ENCODE results near the gene ALKBH5. TPM values are rescaled to one million over a fixed set of nuclear protein-coding genes. Genes with fewer than 3 reads are reported as not detected.

ALKBH5 gene
- total RNA-seq, 1 donor from 2014 or later = 108 TPM

DNA sequence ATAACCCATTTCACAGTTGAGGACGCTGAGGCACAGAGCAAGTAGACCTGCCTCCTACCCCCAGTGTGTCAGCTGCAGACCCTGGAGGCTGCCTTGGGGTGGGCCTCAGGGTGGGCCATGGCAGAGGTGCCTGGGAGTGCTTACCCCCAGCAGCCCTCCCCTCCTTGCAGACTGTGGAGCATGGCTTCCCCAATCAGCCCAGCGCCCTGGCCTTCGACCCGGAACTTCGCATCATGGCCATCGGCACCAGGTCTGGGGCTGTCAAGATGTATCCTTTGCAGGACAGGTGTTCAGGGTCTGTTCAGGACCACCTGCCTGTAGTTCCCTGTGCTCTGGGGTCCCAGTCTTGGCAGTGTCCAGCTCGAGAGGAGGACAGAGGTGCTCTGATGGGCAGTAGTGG is 46.1 kb downstream of the ALKBH5 start:
- TF ChIP-seq CTCF (IDR thresholded peaks at IDR 0.05) = no peak
- DNase-seq (ENCODE audit: low spot score) = no peak
- Mint-ChIP-seq H3K36me3 (ENCODE audit: low read depth) (peaks cover under 1% of the 10 kb centered on the region), H3K27me3 (ENCODE audit: low read depth) (no peaks in the 10 kb centered on the region), H3K4me3 (ENCODE audit: unreplicated experiment) (no peak overlapping the region), H3K9me3 (ENCODE audit: low read depth) (no peaks in the 10 kb centered on the region), H3K27ac (ENCODE audit: unreplicated experiment) (no peak overlapping the region), H3K4me1 (ENCODE audit: low read depth) (peaks cover 26% of the 10 kb centered on the region)

GRCh38 chr17:18230288-18231141 is 46.9 kb downstream of the ALKBH5 start:
- no peak for TF ChIP-seq CTCF (IDR thresholded peaks at IDR 0.05)
- peaks cover 30% of the 10 kb centered on the region for H3K4me1 Mint-ChIP-seq (ENCODE audit: low read depth)
- peaks cover 5% of the 10 kb centered on the region for H3K36me3 Mint-ChIP-seq (ENCODE audit: low read depth)
- no peak overlapping the region for H3K27ac Mint-ChIP-seq (ENCODE audit: unreplicated experiment)
- H3K27me3 Mint-ChIP-seq (ENCODE audit: low read depth) = no peaks in the 10 kb centered on the region
- H3K4me3 Mint-ChIP-seq (ENCODE audit: unreplicated experiment) = no peak overlapping the region
- DNase-seq (ENCODE audit: low spot score) = peak; percentile 87
- H3K9me3 Mint-ChIP-seq (ENCODE audit: low read depth) = no peaks in the 10 kb centered on the region

DNA sequence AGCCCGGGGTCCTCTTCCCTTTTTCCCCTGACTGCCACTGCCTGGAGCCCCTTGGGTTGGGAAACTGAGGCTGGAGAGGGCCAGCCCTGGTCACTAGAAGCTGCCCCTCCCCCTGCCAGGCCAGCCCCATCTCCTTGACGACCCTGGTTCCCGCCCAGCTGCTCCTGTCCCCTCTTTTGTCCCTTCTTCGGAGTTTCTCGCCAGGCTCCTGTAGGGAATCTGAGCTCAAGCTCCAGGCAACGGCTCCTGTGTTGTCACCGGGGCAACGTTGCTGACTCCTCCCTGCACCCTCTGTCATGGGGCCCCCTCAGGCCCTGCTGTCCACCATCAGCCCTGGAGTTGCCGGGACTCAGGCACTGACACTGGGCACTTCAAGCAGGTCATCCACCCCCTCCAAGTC is 47.5 kb downstream of the ALKBH5 start:
- no peak overlapping the region for H3K4me3 Mint-ChIP-seq (ENCODE audit: unreplicated experiment)
- peak; percentile 68 for DNase-seq (ENCODE audit: low spot score)
- H3K27ac Mint-ChIP-seq (ENCODE audit: unreplicated experiment) = peak overlapping the region; percentile 45
- H3K27me3 Mint-ChIP-seq (ENCODE audit: low read depth) = no peaks in the 10 kb centered on the region
- TF ChIP-seq CTCF (IDR thresholded peaks at IDR 0.05) = no peak
- H3K9me3 Mint-ChIP-seq (ENCODE audit: low read depth) = no peaks in the 10 kb centered on the region
- peaks cover 36% of the 10 kb centered on the region for H3K4me1 Mint-ChIP-seq (ENCODE audit: low read depth)
- H3K36me3 Mint-ChIP-seq (ENCODE audit: low read depth) = peaks cover 5% of the 10 kb centered on the region

GRCh38 chr17:18233803-18234518 is 50.3 kb downstream of the ALKBH5 start:
- no peak overlapping the region for H3K4me3 Mint-ChIP-seq (ENCODE audit: unreplicated experiment)

More at GRCh38 chr17:18233803-18234518, 50.3 kb downstream of the ALKBH5 start:
- TF ChIP-seq CTCF (IDR thresholded peaks at IDR 0.05) = no peak
- H3K9me3 Mint-ChIP-seq (ENCODE audit: low read depth) = no peaks in the 10 kb centered on the region
- peaks cover 17% of the 10 kb centered on the region for H3K4me1 Mint-ChIP-seq (ENCODE audit: low read depth)
- peaks cover 7% of the 10 kb centered on the region for H3K36me3 Mint-ChIP-seq (ENCODE audit: low read depth)
- DNase-seq (ENCODE audit: low spot score) = peak; percentile 85
- no peak overlapping the region for H3K27ac Mint-ChIP-seq (ENCODE audit: unreplicated experiment)
- H3K27me3 Mint-ChIP-seq (ENCODE audit: low read depth) = no peaks in the 10 kb centered on the region

All from chondrocyte (in vitro differentiated cells).